Endothelial cell of hepatic sinusoid (primary cell): Measurements from ENCODE around the gene KCNH5.
"Not testable (repeated sequence)": the region's sequence is repeated elsewhere in the genome, so short reads cannot be mapped to it uniquely, and the experiment has no call there.

Experiments
- in situ Hi-C: cut with HindIII; loops from 2 replicates; pipeline ENCODE4 v1.10.0; 2017; ENCODE audit warnings: low sequenced_read_pairs

KCNH5 gene

DNA sequence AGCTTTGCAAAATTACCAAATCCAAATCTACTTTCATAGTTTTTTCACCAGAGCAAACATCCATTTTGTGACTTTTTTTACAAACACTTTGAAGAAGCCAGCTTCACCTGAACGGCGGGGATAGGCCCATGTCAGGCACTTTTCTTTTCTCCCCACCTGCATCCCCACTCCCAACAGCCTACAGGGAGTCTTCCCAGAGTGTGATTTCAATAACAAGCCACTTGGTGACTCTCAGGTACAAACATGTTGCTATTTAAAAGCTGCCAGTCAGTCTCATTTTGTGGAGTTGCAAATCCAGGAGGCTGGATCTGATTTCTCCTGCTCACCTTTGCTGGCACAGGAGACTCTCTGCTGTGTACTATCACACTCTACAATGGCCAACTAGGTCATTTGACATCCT, 285.5 kb downstream of the KCNH5 start:
- in situ Hi-C loops = no loop called here

DNA sequence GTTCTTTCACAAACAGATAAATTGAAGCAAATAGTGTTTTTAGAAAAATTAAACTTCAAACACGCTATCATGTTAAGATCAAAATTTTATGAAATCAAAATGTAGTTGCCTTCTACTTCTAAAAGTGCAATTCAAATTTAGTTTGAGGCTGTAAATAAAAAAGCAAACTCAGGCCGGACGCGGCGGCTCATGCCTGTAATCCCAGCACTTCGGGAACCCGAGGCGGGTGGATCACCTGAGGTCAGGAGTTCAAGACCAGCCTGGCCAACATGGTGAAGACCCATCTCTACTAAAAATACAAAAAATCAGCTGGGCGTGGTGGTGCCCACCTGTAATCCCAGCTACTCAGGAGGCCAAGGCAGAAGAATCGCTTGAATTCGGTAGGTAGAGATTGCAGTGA, 298.4 kb downstream of the KCNH5 start:
- in situ Hi-C loops = not testable (repeated sequence)

DNA sequence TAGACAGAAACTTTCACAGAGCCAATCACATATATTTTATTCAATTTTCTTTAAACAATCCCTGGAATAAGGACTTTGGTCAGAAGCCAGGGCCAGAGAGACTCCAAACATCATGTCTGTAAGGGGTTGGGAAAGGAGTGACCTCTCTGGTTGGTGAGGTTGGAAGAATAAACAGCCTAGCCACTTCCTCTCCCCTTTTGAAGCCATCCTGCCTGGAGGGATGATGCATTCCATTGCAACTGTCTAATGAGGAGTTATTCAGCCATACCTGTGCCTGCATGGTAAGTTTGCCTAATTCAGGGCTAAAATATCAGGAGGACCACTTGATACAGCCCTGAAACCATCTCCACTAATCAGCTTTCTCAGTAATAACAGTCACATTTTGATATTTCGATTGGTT, 299.8 kb downstream of the KCNH5 start:
- in situ Hi-C loops = no loop called here

DNA sequence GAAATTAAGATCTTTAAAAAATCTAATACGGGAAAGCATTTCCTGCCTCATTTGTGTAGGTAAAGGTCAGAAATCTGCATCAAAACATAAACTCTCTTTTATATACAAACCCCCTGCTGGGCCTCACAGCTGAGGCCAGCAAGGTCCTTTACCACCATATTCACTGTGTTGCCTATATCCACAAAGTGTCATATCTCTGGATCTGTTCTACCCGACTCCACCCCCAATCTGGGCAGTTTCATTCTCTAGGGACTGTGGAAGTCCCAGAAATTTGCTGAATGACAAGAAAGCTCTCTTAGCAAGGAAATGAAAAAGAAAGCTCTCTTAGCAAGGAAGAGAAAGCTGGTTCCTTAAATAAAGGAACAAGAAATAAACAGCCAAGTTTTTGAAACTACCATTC, 301.7 kb downstream of the KCNH5 start:
- in situ Hi-C loops = loop anchor here (5.0 kb wide), 1 partner anchor 89 kb away; no protein-coding TSS in a partner anchor

DNA sequence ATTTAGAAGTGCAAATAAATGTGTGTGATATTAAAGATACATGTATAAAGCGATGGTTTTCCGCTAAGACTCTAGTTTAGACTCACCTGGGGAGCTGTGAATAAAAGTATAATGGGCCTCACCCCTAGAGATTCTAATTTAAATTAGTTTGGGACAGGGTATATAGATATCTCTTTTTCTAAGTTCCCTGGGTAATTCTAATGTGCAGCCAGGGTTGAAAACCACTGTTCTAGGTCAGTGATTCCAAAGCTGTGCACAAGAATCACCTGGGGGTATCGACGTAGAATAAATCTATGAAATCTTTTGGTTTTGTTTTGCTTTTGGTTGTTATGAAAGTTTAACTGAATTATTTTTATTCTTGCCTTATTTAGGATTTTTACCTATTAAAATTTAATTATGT, 302.1 kb downstream of the KCNH5 start:
- in situ Hi-C loops = loop anchor here (5.0 kb wide), 1 partner anchor 89 kb away; no protein-coding TSS in a partner anchor

DNA sequence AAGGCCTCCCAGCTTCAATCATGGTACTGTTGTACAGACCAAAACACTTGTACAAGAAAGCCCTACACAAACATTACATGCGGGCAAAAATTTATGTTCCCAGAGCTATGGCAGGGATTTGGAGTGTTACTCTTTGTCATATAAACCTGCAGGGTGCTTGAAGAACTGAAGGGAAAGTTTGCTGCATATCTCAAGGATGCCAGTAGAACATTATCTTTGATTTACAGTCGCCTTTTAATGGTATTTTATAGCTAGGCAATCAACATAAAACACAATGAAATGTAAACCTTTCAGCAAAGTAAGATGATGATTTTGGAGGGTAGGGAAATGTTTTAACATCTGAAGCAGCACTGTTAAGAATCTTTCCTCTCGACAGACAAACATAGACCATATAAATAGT, 305.6 kb downstream of the KCNH5 start:
- in situ Hi-C loops = loop anchor here (5.0 kb wide), 1 partner anchor 93 kb away; no protein-coding TSS in a partner anchor

DNA sequence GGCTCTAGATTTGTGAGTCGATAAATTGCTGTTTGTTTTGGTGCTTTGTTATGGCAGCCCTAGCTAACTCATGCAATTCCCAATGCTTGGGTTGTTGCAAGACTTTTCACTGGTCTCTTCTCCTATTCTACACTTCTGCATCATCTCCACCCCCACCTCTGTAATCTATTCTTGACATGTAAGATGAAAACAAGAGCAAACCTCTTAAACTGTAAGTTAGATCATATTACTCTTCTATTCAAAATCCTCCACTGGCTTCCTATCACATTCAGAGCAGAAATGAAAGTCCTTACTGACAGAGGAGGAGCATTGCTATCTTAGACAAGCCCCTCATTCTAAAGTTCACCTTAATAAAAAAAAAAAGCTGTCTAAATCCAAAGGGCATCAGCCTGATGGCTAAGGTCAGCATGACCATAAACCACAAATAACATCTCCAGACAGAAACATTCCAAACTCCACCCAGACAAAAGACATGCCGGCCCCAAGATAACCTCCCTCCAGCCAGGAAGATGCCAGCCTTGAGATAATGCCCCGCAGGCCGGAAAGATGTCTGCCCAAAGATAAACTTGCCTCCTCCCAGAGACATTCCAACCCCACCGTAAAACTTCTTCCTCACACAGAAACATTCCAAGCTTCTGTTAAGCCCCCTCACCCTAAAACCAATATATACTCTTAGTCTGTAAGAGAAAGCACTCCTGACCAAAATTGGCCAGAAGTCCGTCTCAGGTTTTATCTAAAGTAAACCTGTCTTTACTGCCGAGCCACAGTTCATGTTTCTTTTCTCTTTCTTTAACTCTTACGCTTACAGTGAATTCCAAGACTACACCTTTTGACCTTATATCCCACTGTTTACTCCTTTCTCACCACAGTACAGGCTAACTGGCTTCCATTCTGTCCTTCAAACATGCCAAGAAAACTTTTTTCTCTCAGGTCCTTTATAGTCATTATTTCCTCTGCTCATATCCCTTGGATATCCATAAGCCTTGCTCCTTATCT, 308.9 kb downstream of the KCNH5 start:
- in situ Hi-C loops = no loop called here

DNA sequence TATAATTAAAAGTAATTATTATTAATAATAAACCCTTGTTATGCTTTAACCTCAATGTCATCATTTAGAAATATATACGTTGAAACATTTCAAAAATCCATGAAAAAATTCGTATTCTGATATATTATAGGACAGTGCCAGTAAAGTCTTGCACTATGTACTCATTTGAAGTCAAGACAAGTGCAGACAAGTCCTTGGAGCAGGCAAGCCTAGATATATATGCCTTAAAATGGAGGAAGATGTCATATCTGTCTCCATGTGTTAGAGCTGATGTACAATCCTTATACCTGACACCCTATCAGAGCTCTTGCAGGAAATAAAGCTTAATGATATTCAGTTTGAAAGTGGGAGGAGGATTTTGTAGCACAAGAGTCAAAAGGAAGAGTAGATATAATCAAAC, 310.4 kb downstream of the KCNH5 start:
- in situ Hi-C loops = no loop called here

DNA sequence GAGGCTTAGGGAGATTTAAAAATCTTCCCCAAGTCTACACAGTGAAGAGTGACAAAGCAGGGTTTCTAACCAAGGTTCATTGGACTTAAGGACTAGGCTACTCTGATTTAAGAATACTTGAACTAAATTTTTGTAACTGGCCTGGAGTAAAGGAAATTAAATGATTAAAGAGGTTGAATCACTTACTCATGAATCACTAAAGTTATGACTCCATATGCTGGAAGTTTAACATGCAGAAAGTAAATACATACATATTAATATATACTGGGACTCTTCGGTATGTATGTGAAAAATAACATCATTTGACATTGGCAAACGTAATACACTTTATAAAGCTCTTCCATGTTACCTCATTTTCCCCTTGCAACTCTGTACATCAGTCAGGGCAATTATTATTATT, 322.9 kb downstream of the KCNH5 start:
- in situ Hi-C loops = no loop called here

DNA sequence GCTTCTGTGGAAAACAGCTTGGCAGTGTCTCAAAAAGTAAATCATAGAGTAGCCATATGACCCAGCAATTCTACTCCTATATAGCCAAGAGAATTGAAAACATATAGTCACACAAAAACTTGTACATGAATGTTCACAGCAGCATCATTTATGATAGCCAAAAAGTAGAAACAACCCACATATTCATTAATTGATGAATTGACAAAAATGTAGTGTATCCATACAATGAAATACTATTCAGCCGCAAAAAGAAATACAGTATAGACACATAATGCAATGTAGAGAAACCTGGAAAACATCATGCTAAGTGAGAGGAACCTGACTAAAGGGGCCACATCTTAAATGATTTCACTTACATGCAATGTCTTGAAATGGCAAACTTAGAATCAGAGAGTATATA, 326.6 kb downstream of the KCNH5 start:
- in situ Hi-C loops = no loop called here

DNA sequence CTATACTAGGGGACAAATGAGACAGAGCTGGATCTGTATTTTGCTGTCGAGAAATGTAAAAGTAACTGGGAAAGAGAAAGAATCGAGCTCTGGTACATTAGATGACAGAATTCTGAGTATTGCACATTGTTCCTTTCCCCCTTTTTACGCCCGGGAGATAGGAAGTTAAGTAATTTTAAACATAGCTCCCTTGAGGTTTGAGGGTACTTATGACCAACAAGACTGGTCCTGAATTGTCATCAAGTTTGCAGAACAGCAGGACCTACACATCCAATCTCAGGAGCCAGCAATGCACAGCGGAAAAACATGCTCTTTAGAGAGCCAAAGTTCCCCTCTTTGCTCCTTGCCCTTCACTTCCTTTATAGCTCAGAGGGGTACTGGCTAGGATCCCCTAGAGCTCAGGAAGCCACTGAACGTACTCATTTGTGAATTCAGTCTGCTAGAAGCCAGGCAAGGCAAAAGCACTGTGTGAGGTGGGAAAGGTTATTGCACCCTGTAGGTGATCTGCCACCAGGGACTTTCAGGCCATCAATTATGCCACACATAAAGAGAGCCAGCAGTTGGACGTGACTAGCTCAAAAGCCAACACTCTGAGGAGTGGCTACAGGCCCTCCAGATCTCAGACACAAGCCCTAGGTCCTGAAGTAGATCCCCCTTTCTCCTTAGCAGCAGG, 333.8 kb downstream of the KCNH5 start:
- in situ Hi-C loops = no loop called here

DNA sequence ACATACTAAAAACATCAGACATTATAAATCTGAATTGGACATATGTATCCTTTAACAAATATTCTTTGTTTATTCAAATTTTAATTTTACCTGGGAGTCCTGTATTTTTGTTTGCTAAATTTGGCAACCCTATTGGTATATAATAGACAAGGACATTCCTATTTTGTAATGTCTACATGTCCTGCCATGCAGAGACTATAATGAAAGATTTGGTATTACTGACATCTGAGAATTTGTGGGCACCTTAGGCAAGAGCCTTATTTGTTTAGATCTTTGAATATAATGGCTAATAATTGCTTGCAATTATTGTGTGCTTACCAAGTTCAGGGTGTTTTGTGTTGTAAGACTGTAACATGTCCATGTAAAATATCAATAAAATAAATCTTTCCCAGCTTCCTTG, 334.4 kb downstream of the KCNH5 start:
- in situ Hi-C loops = no loop called here

DNA sequence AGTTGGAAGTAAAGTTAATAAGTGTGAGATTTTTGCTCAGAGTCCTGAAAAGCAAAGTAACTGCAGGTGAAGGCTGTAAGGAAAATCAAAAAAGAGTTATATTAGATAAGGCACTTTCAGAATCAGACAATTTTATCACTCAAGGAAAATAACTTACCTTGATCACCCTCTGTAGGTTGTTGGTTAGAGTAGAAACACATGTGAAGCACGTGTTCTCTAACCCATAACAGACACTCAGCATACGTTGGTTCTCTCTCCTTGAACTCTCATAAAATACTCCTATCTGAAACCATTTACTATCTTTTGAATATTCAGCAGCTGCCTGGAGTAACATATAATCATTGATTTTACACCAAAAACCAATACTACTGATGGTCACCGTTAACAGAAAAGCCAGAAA, 335.5 kb downstream of the KCNH5 start:
- in situ Hi-C loops = no loop called here

DNA sequence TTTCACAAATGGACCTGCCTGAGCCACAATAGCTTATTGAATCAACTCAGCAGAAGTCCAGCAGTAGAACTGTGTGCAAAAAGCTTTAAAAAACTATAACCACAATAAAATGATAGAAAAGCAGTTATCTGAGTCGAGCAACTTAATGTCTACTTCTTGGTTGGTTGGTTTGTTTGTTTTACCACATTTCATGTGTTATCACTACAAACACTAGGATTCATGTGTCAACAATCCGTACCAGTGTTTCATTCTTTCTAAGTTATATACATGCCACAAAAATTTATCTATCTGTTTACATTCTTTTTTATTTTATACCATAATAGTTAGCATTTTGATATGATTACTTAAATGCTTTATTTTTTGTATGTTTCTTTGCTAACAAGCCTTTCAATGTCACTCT, 339.0 kb downstream of the KCNH5 start:
- in situ Hi-C loops = no loop called here

DNA sequence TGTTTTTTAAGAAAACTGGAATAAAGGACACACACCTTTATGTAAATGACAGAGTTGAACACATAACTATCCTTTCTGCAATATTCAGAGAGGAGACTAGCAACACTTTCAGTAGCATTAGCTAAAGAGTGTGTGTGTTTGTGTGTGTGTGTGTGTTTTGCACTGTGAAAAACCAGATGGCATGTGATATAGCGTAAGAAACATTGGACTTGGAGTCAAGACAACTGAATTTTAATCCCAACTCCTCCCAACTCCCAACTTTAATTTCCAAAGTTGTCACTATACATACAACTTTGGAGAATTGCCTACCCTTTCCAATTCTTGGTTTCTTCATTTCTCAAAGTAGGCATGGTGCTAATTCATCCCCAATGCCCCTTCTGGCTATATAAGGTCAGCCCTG, 347.8 kb downstream of the KCNH5 start:
- in situ Hi-C loops = no loop called here

DNA sequence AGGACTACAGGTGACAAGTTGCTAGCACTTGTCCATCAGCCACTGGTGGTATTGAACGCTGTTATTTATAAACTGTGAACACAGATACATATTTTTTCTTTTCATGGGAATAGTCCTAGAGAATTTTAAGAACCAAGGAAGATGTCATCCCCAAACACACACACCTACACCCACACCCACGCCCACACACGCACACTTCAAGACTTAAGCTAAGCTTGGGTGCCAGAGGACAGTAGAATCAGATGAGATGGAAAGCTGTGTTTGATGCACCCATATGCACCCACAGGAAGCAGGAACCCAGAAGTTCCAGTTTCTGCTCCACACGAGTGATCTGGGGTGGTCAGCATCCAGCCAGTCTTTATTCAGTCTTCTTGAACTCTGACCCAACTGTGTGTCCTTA, 348.3 kb downstream of the KCNH5 start:
- in situ Hi-C loops = no loop called here

DNA sequence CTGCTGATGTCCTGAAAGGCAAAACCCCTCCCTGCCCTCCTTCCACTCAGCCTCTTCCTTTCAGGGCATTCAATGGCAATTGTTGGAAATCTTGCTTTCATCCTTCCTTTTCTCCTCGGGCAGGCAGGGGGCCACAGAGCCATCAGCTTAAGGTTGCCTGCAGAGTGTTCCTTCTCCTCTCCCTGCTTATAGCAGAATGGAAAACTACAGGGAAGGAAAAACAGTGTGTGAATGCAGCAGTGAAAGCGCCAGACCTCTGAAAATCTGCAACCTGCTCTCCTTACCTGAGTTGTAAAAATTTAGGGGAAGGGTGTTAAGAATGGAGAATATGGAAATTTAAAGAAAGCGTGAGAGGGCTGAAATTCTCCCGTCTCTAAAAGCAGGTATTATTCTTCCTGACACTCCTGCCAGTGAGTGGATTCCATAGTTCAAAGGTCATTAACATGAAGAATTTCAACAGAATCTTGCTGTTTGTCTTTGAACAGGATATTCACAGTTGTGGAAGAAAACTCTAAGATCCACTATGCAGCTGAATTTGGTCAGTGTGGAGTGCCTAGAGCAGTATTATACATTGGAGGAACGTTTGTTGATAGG, 348.8 kb downstream of the KCNH5 start:
- in situ Hi-C loops = no loop called here

DNA sequence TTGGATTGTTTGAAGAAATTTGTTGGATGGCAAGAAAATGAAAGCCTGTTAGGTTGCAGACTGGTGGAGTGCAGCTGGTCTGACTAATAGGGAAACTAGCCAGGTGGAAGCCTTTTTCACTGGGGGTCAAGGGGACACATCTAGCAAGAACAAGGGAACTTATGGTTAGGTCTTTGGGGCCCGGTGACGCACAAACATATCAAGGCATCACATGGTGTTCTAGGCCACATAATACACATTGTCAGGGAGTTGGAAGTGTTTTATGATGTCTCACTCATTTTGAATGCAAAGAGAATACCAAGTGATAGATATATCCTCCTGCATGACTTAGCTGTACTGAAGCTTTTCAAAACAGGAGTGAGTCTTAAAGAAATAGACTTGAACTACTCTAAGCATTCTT, 351.2 kb downstream of the KCNH5 start:
- in situ Hi-C loops = no loop called here

DNA sequence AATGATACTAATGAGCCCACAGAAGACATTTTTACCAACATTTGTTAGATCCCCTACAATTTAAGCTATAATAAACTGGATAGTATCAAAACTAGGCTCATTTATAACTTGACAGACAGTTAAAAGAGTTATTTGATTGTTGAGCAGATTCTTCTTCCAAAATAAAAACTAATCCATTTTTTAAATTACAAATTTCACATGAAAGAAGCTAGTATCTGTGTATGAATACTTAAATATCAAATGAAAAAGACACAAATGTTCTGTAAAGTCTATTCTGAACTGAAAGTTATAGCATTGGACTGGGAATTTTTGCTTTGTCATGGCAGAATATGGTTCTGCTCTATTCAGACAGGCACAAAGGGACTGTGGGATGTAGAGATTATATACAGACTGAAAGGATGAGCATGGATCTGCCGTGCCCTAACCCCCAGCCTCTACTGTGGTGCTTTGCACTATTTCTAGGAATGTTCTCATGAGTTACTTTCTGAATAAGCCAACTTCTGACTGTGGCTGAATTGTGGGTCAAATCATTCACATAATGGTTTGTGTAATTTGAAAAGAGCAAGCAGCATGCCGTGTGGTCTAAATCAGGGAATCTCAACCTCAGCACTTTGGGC, 352.7 kb downstream of the KCNH5 start:
- in situ Hi-C loops = no loop called here

DNA sequence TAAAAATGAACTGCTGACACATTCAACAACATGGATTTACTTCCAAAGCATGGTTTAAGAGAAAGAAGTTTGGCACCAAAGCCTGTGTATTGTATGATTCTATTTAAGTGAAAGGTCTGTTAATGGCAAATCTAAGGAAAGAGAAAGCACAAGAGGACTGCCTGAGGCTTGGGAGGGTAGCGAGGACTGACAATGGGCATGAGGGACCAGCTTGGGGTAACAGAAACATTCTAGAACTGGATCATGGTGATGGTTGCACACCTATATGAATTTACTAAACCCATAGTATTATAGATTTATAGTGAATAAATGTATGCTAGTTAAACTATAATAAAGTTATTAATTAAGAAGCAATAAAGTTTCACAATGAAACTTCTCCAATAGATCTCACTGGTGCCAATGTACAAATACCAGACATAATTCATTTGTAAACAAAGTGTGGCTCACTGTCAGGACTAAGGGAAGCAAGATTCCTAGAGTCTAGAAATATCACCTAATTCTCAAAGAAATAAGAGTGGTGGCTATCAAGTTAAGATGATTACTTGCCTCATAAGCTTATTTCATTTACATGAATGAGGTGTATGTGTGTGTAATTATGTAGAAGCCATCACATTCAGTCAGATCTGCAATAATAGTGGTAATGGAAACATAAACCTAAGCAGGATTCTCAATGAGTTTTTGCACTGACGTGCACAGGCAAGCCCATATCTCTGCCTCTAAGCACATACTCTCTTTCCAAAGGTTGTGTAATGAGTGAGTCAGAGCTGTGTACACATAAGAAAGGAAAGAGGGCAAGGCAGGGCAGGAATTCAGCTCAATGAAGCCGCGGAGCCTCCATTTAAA, 353.4 kb downstream of the KCNH5 start:
- in situ Hi-C loops = no loop called here
